ENCODE results near the gene RELN.
A peak's percentile ranks its signal among the peaks of the same experiment; 100 is the strongest.

RELN gene

GRCh38 chr7:103445228-103446048 lies 544.0 kb downstream of the RELN start:
- peak overlapping the region; percentile 44 for H3K4me3 ChIP-seq (ENCODE audit: low read length)
- no peaks in the 10 kb centered on the region for H3K27me3 ChIP-seq (ENCODE audit: control insufficient read depth, insufficient read depth, low read length)
- no peak overlapping the region for H3K9ac ChIP-seq (ENCODE audit: low read length)
- no peak overlapping the region for H3K27ac ChIP-seq (ENCODE audit: low read depth, low read length)
- no peaks in the 10 kb centered on the region for H3K4me1 ChIP-seq (ENCODE audit: control insufficient read depth, insufficient read depth, low read length)
- no peaks in the 10 kb centered on the region for H3K36me3 ChIP-seq (ENCODE audit: control insufficient read depth, insufficient read depth, low read length)

GRCh38 chr7:103439661-103440060 lies 549.8 kb downstream of the RELN start:
- no peaks in the 10 kb centered on the region for H3K27me3 ChIP-seq (ENCODE audit: control insufficient read depth, insufficient read depth, low read length)
- H3K4me3 ChIP-seq (ENCODE audit: low read length), result no peak overlapping the region
- H3K36me3 ChIP-seq (ENCODE audit: control insufficient read depth, insufficient read depth, low read length), result no peaks in the 10 kb centered on the region
- H3K27ac ChIP-seq (ENCODE audit: low read depth, low read length), result no peak overlapping the region
- no peaks in the 10 kb centered on the region for H3K4me1 ChIP-seq (ENCODE audit: control insufficient read depth, insufficient read depth, low read length)
- no peak overlapping the region for H3K9ac ChIP-seq (ENCODE audit: low read length)

- Histone ChIP-seq H3K4me1 (ENCODE audit: control insufficient read depth, insufficient read depth, low read length) (no peaks in the 10 kb centered on the region), H3K36me3 (ENCODE audit: control insufficient read depth, insufficient read depth, low read length) (no peaks in the 10 kb centered on the region), H3K27ac (ENCODE audit: low read depth, low read length) (no peak overlapping the region), H3K4me3 (ENCODE audit: low read length) (no peak overlapping the region), H3K27me3 (ENCODE audit: control insufficient read depth, insufficient read depth, low read length) (no peaks in the 10 kb centered on the region), H3K9ac (ENCODE audit: low read length) (no peak overlapping the region)
Measured at GRCh38 chr7:103437623-103438022, 551.8 kb downstream of the RELN start.

- Histone ChIP-seq H3K9ac (ENCODE audit: low read length) (no peak overlapping the region), H3K4me1 (ENCODE audit: control insufficient read depth, insufficient read depth, low read length) (no peaks in the 10 kb centered on the region), H3K36me3 (ENCODE audit: control insufficient read depth, insufficient read depth, low read length) (no peaks in the 10 kb centered on the region), H3K27me3 (ENCODE audit: control insufficient read depth, insufficient read depth, low read length) (no peaks in the 10 kb centered on the region), H3K27ac (ENCODE audit: low read depth, low read length) (no peak overlapping the region), H3K4me3 (ENCODE audit: low read length) (no peak overlapping the region)
Measured at GRCh38 chr7:103432712-103433111, 556.7 kb downstream of the RELN start.

- Histone ChIP-seq H3K4me1 (ENCODE audit: control insufficient read depth, insufficient read depth, low read length) (no peaks in the 10 kb centered on the region), H3K27ac (ENCODE audit: low read depth, low read length) (no peak overlapping the region), H3K9ac (ENCODE audit: low read length) (no peak overlapping the region), H3K27me3 (ENCODE audit: control insufficient read depth, insufficient read depth, low read length) (no peaks in the 10 kb centered on the region), H3K4me3 (ENCODE audit: low read length) (no peak overlapping the region), H3K36me3 (ENCODE audit: control insufficient read depth, insufficient read depth, low read length) (no peaks in the 10 kb centered on the region)
Measured at GRCh38 chr7:103425177-103425576, 564.3 kb downstream of the RELN start.

DNA sequence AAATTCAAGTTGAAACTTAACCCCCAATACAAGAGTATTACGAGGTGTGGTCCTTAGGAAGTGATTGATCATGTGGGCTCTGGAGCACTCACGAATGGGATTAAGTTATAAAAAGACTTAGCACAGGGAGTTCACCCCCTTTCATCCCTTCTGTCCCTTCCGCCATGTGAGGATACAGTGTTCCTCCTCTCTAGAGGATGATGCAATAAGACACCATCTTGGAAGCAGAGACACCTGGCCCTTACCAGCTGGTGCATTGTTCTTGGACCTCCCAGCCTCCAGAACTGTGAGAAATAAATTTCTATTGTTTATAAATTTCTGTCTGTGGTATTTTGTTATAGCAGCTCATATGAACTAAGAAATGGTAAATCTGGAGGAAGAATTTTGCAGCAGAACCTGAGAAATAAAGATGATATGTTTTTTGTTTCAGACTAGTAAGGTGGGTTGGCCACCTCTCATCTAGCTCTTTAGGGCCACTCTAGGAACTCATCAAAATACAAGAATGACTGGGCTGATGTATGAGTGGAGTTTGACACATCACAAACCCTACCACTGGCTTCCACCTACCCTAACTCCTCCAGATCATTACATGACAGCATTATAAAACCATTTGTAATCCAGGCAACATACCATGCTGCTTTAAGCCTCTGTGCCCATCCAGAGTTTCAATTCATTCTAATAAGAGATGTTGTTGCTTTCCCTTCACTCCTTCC lies 565.8 kb downstream of the RELN start:
- no peak overlapping the region for H3K9ac ChIP-seq (ENCODE audit: low read length)
- H3K36me3 ChIP-seq (ENCODE audit: control insufficient read depth, insufficient read depth, low read length), result no peaks in the 10 kb centered on the region
- H3K27ac ChIP-seq (ENCODE audit: low read depth, low read length), result no peak overlapping the region
- no peaks in the 10 kb centered on the region for H3K4me1 ChIP-seq (ENCODE audit: control insufficient read depth, insufficient read depth, low read length)
- H3K27me3 ChIP-seq (ENCODE audit: control insufficient read depth, insufficient read depth, low read length), result no peaks in the 10 kb centered on the region
- no peak overlapping the region for H3K4me3 ChIP-seq (ENCODE audit: low read length)

Data from rectal smooth muscle tissue (tissue), 1 donor.